Omental fat pad (tissue), 4 donors: Measurements from ENCODE around the gene SFMBT1. TPM values are rescaled to one million over a fixed set of nuclear protein-coding genes. Genes with fewer than 3 reads are reported as not detected.

Experiments used
- ATAC-seq: fragments of 150-250 bp; one replicate; pipeline ENCODE4 v1.9.1; 2016; ENCODE audit warnings: mild to moderate bottlenecking, moderate library complexity; ENCODE audit not compliant: low FRiP score
- DNase-seq: peaks from one replicate; pipeline ENCODE4 v3.0.0-alpha.2; 2019; ENCODE audit warnings: low spot score
- CTCF ChIP-seq, 3 donors: fragments of 450-650 bp; IDR thresholded peaks; one replicate each; pipeline ENCODE4 v1.5.1; 2016 to 2017; ENCODE audit warnings: antibody characterized with exemption in 3 of 3, mild to moderate bottlenecking in 3 of 3, moderate library complexity in 2 of 3
- total RNA-seq, 4 donors: library from RNA; depleted of rRNA; stranded (reverse); fragments of >200 nt; gene quantifications; one replicate each; pipeline ENCODE4 v1.1.0, GENCODE V29; 2016

Gene SFMBT1
- total RNA-seq: 10 to 100 TPM in 1 of 4 donors, 1 to 10 TPM in 3; 6.5 to 15.3 (median 8.7) TPM

- no peak for TF ChIP-seq CTCF (IDR thresholded peaks at IDR 0.05)
- no peak for DNase-seq
- ATAC-seq: peak; percentile 78
Measured at GRCh38 chr3:53045518-53046170, at the start of gene SFMBT1. TSS of gene SFMBT1 (minus strand) at chr3:53046073. CDS start at chr3:52969128, 76,945 bp downstream.

GRCh38 chr3:53092942-53093341 lies 47.1 kb upstream of the SFMBT1 start:
- DNase-seq (no peak), ATAC-seq (peak; percentile 52)
- no peak for TF ChIP-seq CTCF (IDR thresholded peaks at IDR 0.05)

GRCh38 chr3:53092216-53092615 lies 46.3 kb upstream of the SFMBT1 start:
- ATAC-seq (no peak), DNase-seq (no peak)
- TF ChIP-seq CTCF (IDR thresholded peaks at IDR 0.05): no peak

GRCh38 chr3:53091011-53091410 lies 45.1 kb upstream of the SFMBT1 start:
- TF ChIP-seq CTCF (IDR thresholded peaks at IDR 0.05): no peak
- ATAC-seq: no peak
- no peak for DNase-seq

- ATAC-seq: no peak
- DNase-seq: no peak
- TF ChIP-seq CTCF (IDR thresholded peaks at IDR 0.05): no peak
Measured at GRCh38 chr3:53089511-53089910, 43.6 kb upstream of the SFMBT1 start.

GRCh38 chr3:53085476-53085875 lies 39.6 kb upstream of the SFMBT1 start:
- TF ChIP-seq CTCF (IDR thresholded peaks at IDR 0.05): no peak
- no peak for ATAC-seq
- no peak for DNase-seq

- ATAC-seq: no peak
Measured at GRCh38 chr3:53084310-53085001, 38.6 kb upstream of the SFMBT1 start.

More at GRCh38 chr3:53084310-53085001, 38.6 kb upstream of the SFMBT1 start:
- no peak for TF ChIP-seq CTCF (IDR thresholded peaks at IDR 0.05)
- no peak for DNase-seq
